Measurements from ENCODE around the gene EGFLAM. TPM values are rescaled to one million over a fixed set of nuclear protein-coding genes. Genes with fewer than 3 reads are reported as not detected.

EGFLAM gene
- total and polyA plus RNA-seq, 10 of the 15 experiments (the other 5 are each of a cell fraction or from before 2014, with no cell fraction given): 0.37 TPM; not detected in 9

DNA sequence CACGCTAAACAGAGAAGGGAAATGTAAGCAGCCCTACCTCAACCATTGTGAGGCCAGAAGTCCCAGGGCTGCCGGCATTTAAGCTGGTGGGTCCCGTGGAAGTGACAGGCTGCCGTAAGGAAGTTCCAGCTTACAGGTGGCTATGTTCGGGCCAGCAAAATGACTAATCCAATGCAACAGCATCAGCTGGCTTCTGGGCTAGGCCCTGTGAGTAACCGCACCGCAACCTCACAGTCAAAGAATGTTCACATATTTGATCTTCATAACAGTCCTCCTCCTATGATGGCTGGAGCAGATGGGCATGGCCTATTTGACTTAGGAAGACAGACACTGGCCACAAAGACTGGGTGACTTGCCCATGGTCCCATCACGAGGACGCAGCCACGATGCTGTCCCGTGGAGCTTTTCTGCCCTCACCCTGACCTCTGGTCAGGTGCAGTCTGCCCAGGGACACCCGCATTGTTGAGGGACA is 209.9 kb downstream of the EGFLAM start (continued):
- TF ChIP-seq, protein P1, sequence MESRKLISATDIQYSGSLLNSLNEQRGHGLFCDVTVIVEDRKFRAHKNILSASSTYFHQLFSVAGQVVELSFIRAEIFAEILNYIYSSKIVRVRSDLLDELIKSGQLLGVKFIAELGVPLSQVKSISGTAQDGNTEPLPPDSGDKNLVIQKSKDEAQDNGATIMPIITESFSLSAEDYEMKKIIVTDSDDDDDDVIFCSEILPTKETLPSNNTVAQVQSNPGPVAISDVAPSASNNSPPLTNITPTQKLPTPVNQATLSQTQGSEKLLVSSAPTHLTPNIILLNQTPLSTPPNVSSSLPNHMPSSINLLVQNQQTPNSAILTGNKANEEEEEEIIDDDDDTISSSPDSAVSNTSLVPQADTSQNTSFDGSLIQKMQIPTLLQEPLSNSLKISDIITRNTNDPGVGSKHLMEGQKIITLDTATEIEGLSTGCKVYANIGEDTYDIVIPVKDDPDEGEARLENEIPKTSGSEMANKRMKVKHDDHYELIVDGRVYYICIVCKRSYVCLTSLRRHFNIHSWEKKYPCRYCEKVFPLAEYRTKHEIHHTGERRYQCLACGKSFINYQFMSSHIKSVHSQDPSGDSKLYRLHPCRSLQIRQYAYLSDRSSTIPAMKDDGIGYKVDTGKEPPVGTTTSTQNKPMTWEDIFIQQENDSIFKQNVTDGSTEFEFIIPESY (IDR thresholded peaks at IDR 0.05): no peak
- TF ChIP-seq MYC (IDR thresholded peaks at IDR 0.05; ENCODE audit: insufficient read depth, insufficient read length, insufficient replicate concordance, low read length, severe bottlenecking): no peak
- no peak for TF ChIP-seq HCFC1 (IDR thresholded peaks at IDR 0.05; ENCODE audit: low read length)
- TF ChIP-seq CBX5 (IDR thresholded peaks at IDR 0.05; ENCODE audit: low read depth): no peak
- no peak for TF ChIP-seq RB1 (IDR thresholded peaks at IDR 0.05; ENCODE audit: borderline replicate concordance)

DNA sequence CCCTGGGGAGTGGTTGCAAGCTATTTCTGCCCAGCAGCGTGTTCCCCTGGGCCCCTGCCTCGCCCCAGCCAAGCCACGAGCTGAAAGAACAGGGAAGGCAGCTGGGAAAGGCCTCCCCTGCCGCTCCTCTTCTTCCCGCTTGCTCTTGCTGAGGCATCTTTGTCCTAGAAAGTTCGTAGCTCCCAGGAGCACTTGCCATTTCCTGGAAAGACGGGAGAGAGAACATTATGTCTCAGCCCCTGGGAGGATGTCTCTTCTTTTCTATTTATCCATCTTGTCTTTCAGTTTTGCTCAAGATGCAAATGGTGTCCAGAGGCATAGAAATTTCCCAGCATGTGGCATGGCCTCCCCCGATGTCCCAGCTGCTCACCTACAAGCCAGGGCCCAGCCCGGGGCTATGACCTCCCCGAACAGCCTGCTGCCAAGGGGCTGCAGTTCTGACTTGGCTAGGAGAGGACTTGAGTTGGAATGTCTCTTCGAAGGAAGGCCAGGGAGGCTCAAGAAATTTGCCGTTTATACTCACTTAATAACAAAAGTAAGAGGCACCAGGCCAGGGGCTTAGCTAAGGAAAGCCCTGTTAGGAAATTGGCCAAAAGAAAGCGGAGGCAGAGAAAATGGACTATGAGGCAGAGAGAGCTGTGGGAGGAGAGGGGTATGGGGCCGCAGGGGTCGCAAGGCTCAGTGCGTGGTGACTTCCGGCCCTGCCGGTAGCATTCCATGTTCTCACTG is 210.8 kb downstream of the EGFLAM start:
- no peaks in the 10 kb centered on the region for H3K4me1 ChIP-seq (ENCODE audit: control insufficient read depth, insufficient read depth, low read length)
- SMC1A ChIA-PET (ENCODE audit: uncharacterized antibody, unreplicated experiment): interaction anchor here (1.4 kb wide), 1 partner anchor 16 kb away, joined by 3 read pairs; no protein-coding TSS in a partner anchor
- no peak overlapping the region for H3K4me3 ChIP-seq
- ATAC-seq (no peak), FAIRE-seq (no peak), DNase-seq (ENCODE audit: low read depth, low spot score) (no peak)
- no peaks in the 10 kb centered on the region for H3K9me3 ChIP-seq (replicated peaks; ENCODE audit: control insufficient read depth, insufficient read depth, low read length)
- no peaks in the 10 kb centered on the region for H4K20me1 ChIP-seq (ENCODE audit: control insufficient read depth, insufficient read depth)
- in situ Hi-C loops (cut with MboI) (no loop called here), intact Hi-C loops (cut with micrococcal nuclease; ENCODE audit: unreplicated experiment) (no loop called here)
- CTCF ChIA-PET: interaction anchor here (0.8 kb wide), 1 partner anchor 12 kb away, joined by 3 read pairs; no protein-coding TSS in a partner anchor
- POLR2A ChIA-PET: interaction anchor here (0.5 kb wide), 1 partner anchor 27 kb away, joined by 3 read pairs; no protein-coding TSS in a partner anchor
- H3K79me2 ChIP-seq (ENCODE audit: control insufficient read depth, insufficient read depth, low read length): no peaks in the 10 kb centered on the region
- no peak overlapping the region for H3K4me2 ChIP-seq (ENCODE audit: control insufficient read depth, insufficient read depth)
- H3K9ac ChIP-seq (ENCODE audit: control insufficient read depth, insufficient read depth, low read length): no peak overlapping the region
- no peak overlapping the region for H2AFZ ChIP-seq (ENCODE audit: control insufficient read depth, low read depth, low read length)
- 47% methylated on average over 17 of the region's 18 CpGs for WGBS (ENCODE audit: insufficient coverage, insufficient replicate concordance, low lambda C conversion rate, missing lambda C conversion rate)
- RAD21 ChIA-PET (ENCODE audit: unreplicated experiment): interaction anchor here (1.9 kb wide), 1 partner anchor 27 kb away, joined by 4 read pairs; no protein-coding TSS in a partner anchor
- H3K36me3 ChIP-seq (ENCODE audit: control insufficient read depth in 2 of 2, insufficient read depth in 2 of 2, low read length in 1 of 2): no peaks in the 10 kb centered on the region
- no TSS peak for BruUV-seq (replicated peaks)
- H3K27ac ChIP-seq (ENCODE audit: control insufficient read depth, insufficient read depth): no peak overlapping the region
- peaks cover 0 to 6% of the 10 kb centered on the region in 2 experiments; a peak in 3 of 4 replicates for H3K27me3 ChIP-seq (replicated peaks in 1 of 2; ENCODE audit: control insufficient read depth in 2 of 2, insufficient read depth in 2 of 2, low read length in 1 of 2)
- TF ChIP-seq MYB (IDR thresholded peaks at IDR 0.05; ENCODE audit: borderline replicate concordance, low read depth, low read length): no peak
- TF ChIP-seq, protein P2, sequence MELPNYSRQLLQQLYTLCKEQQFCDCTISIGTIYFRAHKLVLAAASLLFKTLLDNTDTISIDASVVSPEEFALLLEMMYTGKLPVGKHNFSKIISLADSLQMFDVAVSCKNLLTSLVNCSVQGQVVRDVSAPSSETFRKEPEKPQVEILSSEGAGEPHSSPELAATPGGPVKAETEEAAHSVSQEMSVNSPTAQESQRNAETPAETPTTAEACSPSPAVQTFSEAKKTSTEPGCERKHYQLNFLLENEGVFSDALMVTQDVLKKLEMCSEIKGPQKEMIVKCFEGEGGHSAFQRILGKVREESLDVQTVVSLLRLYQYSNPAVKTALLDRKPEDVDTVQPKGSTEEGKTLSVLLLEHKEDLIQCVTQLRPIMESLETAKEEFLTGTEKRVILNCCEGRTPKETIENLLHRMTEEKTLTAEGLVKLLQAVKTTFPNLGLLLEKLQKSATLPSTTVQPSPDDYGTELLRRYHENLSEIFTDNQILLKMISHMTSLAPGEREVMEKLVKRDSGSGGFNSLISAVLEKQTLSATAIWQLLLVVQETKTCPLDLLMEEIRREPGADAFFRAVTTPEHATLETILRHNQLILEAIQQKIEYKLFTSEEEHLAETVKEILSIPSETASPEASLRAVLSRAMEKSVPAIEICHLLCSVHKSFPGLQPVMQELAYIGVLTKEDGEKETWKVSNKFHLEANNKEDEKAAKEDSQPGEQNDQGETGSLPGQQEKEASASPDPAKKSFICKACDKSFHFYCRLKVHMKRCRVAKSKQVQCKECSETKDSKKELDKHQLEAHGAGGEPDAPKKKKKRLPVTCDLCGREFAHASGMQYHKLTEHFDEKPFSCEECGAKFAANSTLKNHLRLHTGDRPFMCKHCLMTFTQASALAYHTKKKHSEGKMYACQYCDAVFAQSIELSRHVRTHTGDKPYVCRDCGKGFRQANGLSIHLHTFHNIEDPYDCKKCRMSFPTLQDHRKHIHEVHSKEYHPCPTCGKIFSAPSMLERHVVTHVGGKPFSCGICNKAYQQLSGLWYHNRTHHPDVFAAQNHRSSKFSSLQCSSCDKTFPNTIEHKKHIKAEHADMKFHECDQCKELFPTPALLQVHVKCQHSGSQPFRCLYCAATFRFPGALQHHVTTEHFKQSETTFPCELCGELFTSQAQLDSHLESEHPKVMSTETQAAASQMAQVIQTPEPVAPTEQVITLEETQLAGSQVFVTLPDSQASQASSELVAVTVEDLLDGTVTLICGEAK (IDR thresholded peaks at IDR 0.05; ENCODE audit: borderline replicate concordance): no peak
- TF ChIP-seq RCOR1 (conservative IDR thresholded peaks at IDR 0.05; ENCODE audit: low read depth, low read length): no peak
- TF ChIP-seq KDM1A (IDR thresholded peaks at IDR 0.05; ENCODE audit: borderline replicate concordance): no peak
- TF ChIP-seq IKZF2 (IDR thresholded peaks at IDR 0.05): no peak
- TF ChIP-seq, protein P3, sequence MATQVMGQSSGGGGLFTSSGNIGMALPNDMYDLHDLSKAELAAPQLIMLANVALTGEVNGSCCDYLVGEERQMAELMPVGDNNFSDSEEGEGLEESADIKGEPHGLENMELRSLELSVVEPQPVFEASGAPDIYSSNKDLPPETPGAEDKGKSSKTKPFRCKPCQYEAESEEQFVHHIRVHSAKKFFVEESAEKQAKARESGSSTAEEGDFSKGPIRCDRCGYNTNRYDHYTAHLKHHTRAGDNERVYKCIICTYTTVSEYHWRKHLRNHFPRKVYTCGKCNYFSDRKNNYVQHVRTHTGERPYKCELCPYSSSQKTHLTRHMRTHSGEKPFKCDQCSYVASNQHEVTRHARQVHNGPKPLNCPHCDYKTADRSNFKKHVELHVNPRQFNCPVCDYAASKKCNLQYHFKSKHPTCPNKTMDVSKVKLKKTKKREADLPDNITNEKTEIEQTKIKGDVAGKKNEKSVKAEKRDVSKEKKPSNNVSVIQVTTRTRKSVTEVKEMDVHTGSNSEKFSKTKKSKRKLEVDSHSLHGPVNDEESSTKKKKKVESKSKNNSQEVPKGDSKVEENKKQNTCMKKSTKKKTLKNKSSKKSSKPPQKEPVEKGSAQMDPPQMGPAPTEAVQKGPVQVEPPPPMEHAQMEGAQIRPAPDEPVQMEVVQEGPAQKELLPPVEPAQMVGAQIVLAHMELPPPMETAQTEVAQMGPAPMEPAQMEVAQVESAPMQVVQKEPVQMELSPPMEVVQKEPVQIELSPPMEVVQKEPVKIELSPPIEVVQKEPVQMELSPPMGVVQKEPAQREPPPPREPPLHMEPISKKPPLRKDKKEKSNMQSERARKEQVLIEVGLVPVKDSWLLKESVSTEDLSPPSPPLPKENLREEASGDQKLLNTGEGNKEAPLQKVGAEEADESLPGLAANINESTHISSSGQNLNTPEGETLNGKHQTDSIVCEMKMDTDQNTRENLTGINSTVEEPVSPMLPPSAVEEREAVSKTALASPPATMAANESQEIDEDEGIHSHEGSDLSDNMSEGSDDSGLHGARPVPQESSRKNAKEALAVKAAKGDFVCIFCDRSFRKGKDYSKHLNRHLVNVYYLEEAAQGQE (IDR thresholded peaks at IDR 0.05; ENCODE audit: low read depth, low read length): no peak
- TF ChIP-seq TCF7 (IDR thresholded peaks at IDR 0.05; ENCODE audit: borderline replicate concordance): no peak

Data from GM12878 (cell line).